H1 (cell line): Measurements from ENCODE around the gene FBXO45. TPM values are rescaled to one million over a fixed set of nuclear protein-coding genes. Genes with fewer than 3 reads are reported as not detected.

Experiments used
- CTCF ChIA-PET: fragments of 300-600 bp; sonication (Branson Sonifier 250); formaldehyde crosslinking; loops from one replicate; lab custom pipeline; 2021; ENCODE audit not compliant: partially characterized antibody; lab: Charles Lee
- POLR2A ChIA-PET: fragments of 300-600 bp; sonication (Branson Sonifier 250); formaldehyde crosslinking; loops from one replicate; lab custom pipeline; 2021; ENCODE audit warnings: inconsistent platforms; ENCODE audit not compliant: partially characterized antibody; lab: Charles Lee
- DNase-seq, 2 experiments: peaks; one replicate each; pipeline versions ENCODE4 v3.0.0 to v3.0.0-alpha.2; 2010 to 2022; ENCODE audit warnings: low spot score in 2 of 2, low read depth in 1 of 2, mixed read lengths in 1 of 2
- FAIRE-seq: peaks from 2 replicates; lab custom pipeline; 2011; peaks lifted over from hg19 to GRCh38; lab: Jason Lieb, UNC
- H2AFZ ChIP-seq: 2 replicates; pipeline ENCODE4 v1.8.1; 2012; ENCODE audit warnings: low read length, inconsistent platforms
- H2AK5ac ChIP-seq: 2 replicates; pipeline ENCODE4 v1.6.1; 2013; ENCODE audit warnings: low read depth, low read length
- H2BK120ac ChIP-seq: replicated peaks from 2 replicates; pipeline ENCODE3; 2013; ENCODE audit warnings: low read depth, low read length, inconsistent platforms
- H2BK12ac ChIP-seq: 2 replicates; pipeline ENCODE4 v1.6.1; 2013; ENCODE audit warnings: low read depth, low read length
- H2BK15ac ChIP-seq: 2 replicates; pipeline ENCODE4 v1.6.1; 2013; ENCODE audit warnings: low read length
- H2BK20ac ChIP-seq: 2 replicates; pipeline ENCODE4 v1.6.1; 2013; ENCODE audit warnings: low read length
- H2BK5ac ChIP-seq: 2 replicates; pipeline ENCODE4 v1.6.1; 2013; ENCODE audit warnings: low read depth, low read length
- H3K14ac ChIP-seq: 2 replicates; pipeline ENCODE4 v1.6.1; 2013; ENCODE audit warnings: inconsistent platforms; ENCODE audit not compliant: insufficient read length
- H3K18ac ChIP-seq: 2 replicates; pipeline ENCODE4 v1.6.1; 2013; ENCODE audit warnings: low read length; ENCODE audit errors: extremely low read depth
- H3K23ac ChIP-seq: 2 replicates; pipeline ENCODE4 v1.6.1; 2013; ENCODE audit warnings: inconsistent platforms; ENCODE audit not compliant: insufficient read length
- H3K23me2 ChIP-seq: 2 replicates; pipeline ENCODE4 v1.6.1; 2013; ENCODE audit warnings: low read depth, low read length
- H3K27ac ChIP-seq: 2 replicates; pipeline ENCODE4 v1.6.1; 2011; ENCODE audit warnings: low read depth, low read length, inconsistent platforms
- H3K27me3 ChIP-seq, 4 experiments: replicated peaks in 1 of 4; 1 replicate in 1 of 4; 2 replicates in 3 of 4; pipeline versions ENCODE4 v1.6.1 to v1.8.1; 2011 to 2013; ENCODE audit warnings: low read length in 3 of 4, mild to moderate bottlenecking in 3 of 4, inconsistent platforms in 2 of 4, mixed read lengths in 2 of 4, moderate library complexity in 1 of 4; ENCODE audit not compliant: control insufficient read depth in 3 of 4, insufficient read depth in 3 of 4; ENCODE audit errors: extremely low read depth in 1 of 4
- H3K36me3 ChIP-seq, 4 experiments: 2 replicates each; pipeline versions ENCODE4 v1.6.1 to v1.8.1; 2011 to 2013; ENCODE audit warnings: mild to moderate bottlenecking in 4 of 4, low read length in 3 of 4, moderate library complexity in 2 of 4, control low read depth in 1 of 4, inconsistent platforms in 1 of 4; ENCODE audit not compliant: insufficient read depth in 4 of 4, control insufficient read depth in 2 of 4
- H3K4ac ChIP-seq: replicated peaks from 2 replicates; pipeline ENCODE3; 2013; ENCODE audit warnings: low read length, low read depth, mixed read lengths, inconsistent platforms; ENCODE audit not compliant: insufficient read length
- H3K4me1 ChIP-seq, 4 experiments: replicated peaks in 1 of 4; 1 replicate in 1 of 4; 2 replicates in 3 of 4; pipeline versions ENCODE4 v1.6.1 to v1.8.1; 2011 to 2013; ENCODE audit warnings: low read length in 3 of 4, inconsistent platforms in 2 of 4, mixed read lengths in 1 of 4; ENCODE audit not compliant: insufficient read depth in 4 of 4, control insufficient read depth in 3 of 4
- H3K4me2 ChIP-seq, 2 experiments: 2 replicates each; pipeline versions ENCODE4 v1.6.1 to v1.8.1; 2011 to 2013; ENCODE audit warnings: low read depth in 2 of 2, low read length in 2 of 2, control low read depth in 1 of 2, inconsistent platforms in 1 of 2, mild to moderate bottlenecking in 1 of 2; ENCODE audit not compliant: insufficient read depth in 1 of 2
- H3K4me3 ChIP-seq, 4 experiments: fragments of 200-600, 300-600 bp in 1 of 4; sonication (generic), shearing (Covaris generic), sonication (Bioruptor Twin) in 1 of 4; 2 replicates each; pipeline versions ENCODE4 v1.5.1 to v1.8.1; 2011 to 2016; ENCODE audit warnings: low read length in 4 of 4, low read depth in 3 of 4, control low read depth in 2 of 4, inconsistent platforms in 2 of 4, mild to moderate bottlenecking in 2 of 4, mixed read lengths in 1 of 4, moderate library complexity in 1 of 4; ENCODE audit not compliant: insufficient read depth in 2 of 4; ENCODE audit errors: extremely low read depth in 1 of 4
- H3K56ac ChIP-seq: replicated peaks from 2 replicates; pipeline ENCODE3; 2013; ENCODE audit warnings: low read depth, mild to moderate bottlenecking, mixed read lengths, low read length, inconsistent platforms; ENCODE audit not compliant: insufficient read length
- H3K79me1 ChIP-seq: 2 replicates; pipeline ENCODE4 v1.6.1; 2013; ENCODE audit warnings: low read depth, low read length, control low read depth
- H3K79me2 ChIP-seq, 2 experiments: 2 replicates each; pipeline versions ENCODE4 v1.6.1 to v1.8.1; 2012 to 2013; ENCODE audit warnings: low read length in 2 of 2, mild to moderate bottlenecking in 2 of 2, inconsistent platforms in 1 of 2; ENCODE audit not compliant: insufficient read depth in 2 of 2, control insufficient read depth in 1 of 2
- H3K9ac ChIP-seq, 4 experiments: replicated peaks in 1 of 4; 1 replicate in 1 of 4; 2 replicates in 3 of 4; pipeline versions ENCODE4 v1.6.1 to v1.8.1; 2011 to 2013; ENCODE audit warnings: low read depth in 3 of 4, low read length in 3 of 4, control low read depth in 2 of 4, mild to moderate bottlenecking in 2 of 4, moderate library complexity in 2 of 4, inconsistent platforms in 1 of 4; ENCODE audit errors: extremely low read depth in 1 of 4
- H3K9me3 ChIP-seq, 2 experiments: 2 replicates each; pipeline versions ENCODE4 v1.6.1 to v1.8.1; 2012 to 2013; ENCODE audit warnings: mild to moderate bottlenecking in 2 of 2, moderate library complexity in 2 of 2, control low read depth in 1 of 2, inconsistent platforms in 1 of 2, low read depth in 1 of 2, low read length in 1 of 2, mixed read lengths in 1 of 2; ENCODE audit not compliant: insufficient read depth in 2 of 2
- H4K20me1 ChIP-seq, 2 experiments: replicated peaks in 1 of 2; 2 replicates each; pipeline versions ENCODE3 to v1.8.1; 2011 to 2013; ENCODE audit warnings: inconsistent platforms in 2 of 2, low read length in 2 of 2, mild to moderate bottlenecking in 1 of 2; ENCODE audit not compliant: insufficient read depth in 2 of 2, control insufficient read depth in 1 of 2
- H4K5ac ChIP-seq: 2 replicates; pipeline ENCODE4 v1.6.1; 2013; ENCODE audit warnings: low read length, low read depth, mixed read lengths, inconsistent platforms; ENCODE audit not compliant: insufficient read length
- H4K8ac ChIP-seq: 2 replicates; pipeline ENCODE4 v1.8.0; 2013; ENCODE audit warnings: mild to moderate bottlenecking, moderate library complexity, low read length, inconsistent platforms; ENCODE audit not compliant: insufficient read depth; ENCODE audit errors: extremely low read depth
- H4K91ac ChIP-seq: replicated peaks from 2 replicates; pipeline ENCODE3; 2013; ENCODE audit warnings: low read length, mixed read lengths, inconsistent platforms; ENCODE audit not compliant: insufficient read length
- PHF8 ChIP-seq: fragments of 200-600 bp; sonication (generic); conservative IDR thresholded peaks from 2 replicates; pipeline ENCODE4 v1.7.1; 2012; ENCODE audit warnings: low read depth, mild to moderate bottlenecking, inconsistent platforms, low read length, moderate library complexity
- WGBS, 2 experiments: shearing (Covaris generic) in 1 of 2; methylation state at CpG; one replicate each; pipeline versions ENCODE4 v1.1.6 to v1.1.7; 2013 to 2015; ENCODE audit warnings: low lambda C conversion rate in 2 of 2, mixed read lengths in 2 of 2, inconsistent platforms in 1 of 2, low coverage in 1 of 2, missing lambda C conversion rate in 1 of 2; ENCODE audit not compliant: insufficient replicate concordance in 2 of 2, insufficient coverage in 1 of 2, insufficient read length in 1 of 2; ENCODE audit errors: extremely low coverage in 1 of 2, missing lambda C conversion rate in 1 of 2; 5-methylcytosine and 5-hydroxymethylcytosine counted together
- polyA plus RNA-seq, 7 experiments: library from polyadenylated mRNA; depleted of rRNA in 3 of 7; stranded (reverse) in 5 of 7; unstranded in 2 of 7; fragments of >200 nt in 5 of 7; fragments of 200-250 nt in 2 of 7; gene quantifications; 1 replicate in 5 of 7; 2 replicates in 1 of 7; 4 replicates in 1 of 7; pipeline versions ENCODE4 v1.2.1 to v1.2.3, GENCODE V29; 2011 to 2013; ENCODE audit warnings: missing spikeins in 2 of 7, mixed read lengths in 2 of 7
- total RNA-seq: library from RNA; stranded (reverse); fragmentation: NEBNext Ultra II Directional; extraction: Animal tissue kit (Norgen Biotek cat#: 25700); gene quantifications from 2 replicates; pipeline ENCODE4 v1.2.1, GENCODE V29; 2021

FBXO45 gene
- total and polyA plus RNA-seq, 2 of the 8 experiments (the other 6 are each of a cell fraction or from before 2014, with no cell fraction given), result 5.2 to 19.4 TPM

- H3K4me3 ChIP-seq, result no peak overlapping the region
- peak overlapping the region; percentile 62; the same call in 1 of the 2 replicates for H2BK12ac ChIP-seq
- no peaks in the 10 kb centered on the region for H3K9me3 ChIP-seq
- H2BK15ac ChIP-seq, result peak overlapping the region; percentile 88; the same call in 1 of the 2 replicates
- H3K27me3 ChIP-seq, result no peaks in the 10 kb centered on the region
- TF ChIP-seq PHF8, result no peak
- TF ChIP-seq, all 59 proteins: peak for 0
- no peaks in the 10 kb centered on the region for H4K20me1 ChIP-seq
- peaks cover 0 to 3% (median 0%) of the 10 kb centered on the region in 4 experiments; a peak in 2 of 7 replicates for H3K4me1 ChIP-seq
- no peaks in the 10 kb centered on the region for H3K23me2 ChIP-seq
- H2AFZ ChIP-seq, result no peak overlapping the region
- no peaks in the 10 kb centered on the region for H3K36me3 ChIP-seq
- no peak overlapping the region for H3K56ac ChIP-seq
- H2BK120ac ChIP-seq, result no peak overlapping the region
- peak overlapping the region; percentile 61; the same call in 1 of the 2 replicates for H2BK20ac ChIP-seq
- no peak overlapping the region for H3K4me2 ChIP-seq
- CTCF ChIA-PET, result interaction anchor here (0.6 to 11.1 kb wide), 31 partner anchors 10 to 337 kb away, joined by 3 to 143 read pairs (median 4); partner anchors contain the start of gene RNF168
- no peak overlapping the region for H3K18ac ChIP-seq
- POLR2A ChIA-PET, result interaction anchor here (1.0 to 1.6 kb wide), 3 partner anchors 19 to 130 kb away, joined by 3 to 7 read pairs (median 4); partner anchors contain the start of gene PAK2
- FAIRE-seq, result no peak
- peak overlapping the region; percentile 41; the same call in 1 of the 2 replicates for H2AK5ac ChIP-seq
- H2BK5ac ChIP-seq, result peak overlapping the region; percentile 12; the same call in 1 of the 2 replicates
- H4K5ac ChIP-seq, result no peak overlapping the region
- H3K9ac ChIP-seq, result no peak overlapping the region
- H3K79me2 ChIP-seq, result no peaks in the 10 kb centered on the region
- no peaks in the 10 kb centered on the region for H3K79me1 ChIP-seq
- no peak overlapping the region for H3K14ac ChIP-seq
- no peak overlapping the region for H3K4ac ChIP-seq
- no peak for DNase-seq
- 94% methylated on average over 6 of the region's 6 CpGs; no CpG with 5 or more reads in 1 of the 2 experiments for WGBS, 2 experiments
- no peak overlapping the region for H4K8ac ChIP-seq
- H4K91ac ChIP-seq, result peak overlapping the region; percentile 72
- H3K23ac ChIP-seq, result no peak overlapping the region
- H3K27ac ChIP-seq, result no peak overlapping the region
These were observed 41.5 kb downstream of the FBXO45 start for GRCh38 chr3:196609805-196610515.
